Measurements from ENCODE around the gene NAA60. TPM values are rescaled to one million over a fixed set of nuclear protein-coding genes. Genes with fewer than 3 reads are reported as not detected.

Gene NAA60
- total RNA-seq, 1 experiment from 2014 or later = 57.5 TPM

DNA sequence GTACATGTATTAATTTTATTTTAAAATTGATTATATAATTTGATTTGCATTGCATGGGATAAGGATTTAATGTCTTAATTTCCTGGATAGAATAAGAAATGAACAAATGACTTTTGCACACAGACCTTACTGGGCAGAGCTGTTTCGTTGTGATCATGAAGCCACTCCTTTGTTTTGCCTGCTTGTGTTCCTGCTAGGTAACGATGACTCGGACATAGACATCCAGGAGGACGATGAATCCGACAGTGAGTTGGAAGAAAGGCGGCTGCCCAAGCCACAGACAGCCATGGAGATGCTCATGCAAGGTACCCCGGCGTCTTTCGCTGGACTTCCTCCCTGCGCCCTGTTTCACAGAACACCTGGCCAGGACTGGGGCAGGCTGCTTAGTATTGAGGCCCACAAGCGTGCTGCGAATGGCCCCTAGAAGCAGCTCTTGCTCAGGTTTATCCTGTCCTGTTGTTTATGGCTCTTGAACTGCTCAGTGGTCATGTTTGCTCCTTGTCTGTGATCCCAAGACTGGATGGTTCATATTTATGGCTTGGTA is 87.0 kb downstream of the NAA60 start:
- Histone ChIP-seq H3K79me2 (ENCODE audit: low read depth) (no peaks in the 10 kb centered on the region), H3K4me2 (no peak overlapping the region), H3K4me3 (no peak overlapping the region), H3K4me1 (replicated peaks; ENCODE audit: insufficient read depth) (no peaks in the 10 kb centered on the region; the same call in 1 of the 2 replicates), H3K9me3 (ENCODE audit: insufficient read depth, low read depth) (no peaks in the 10 kb centered on the region), H4K20me1 (ENCODE audit: insufficient read depth) (no peaks in the 10 kb centered on the region), H3K9me2 (ENCODE audit: insufficient read depth) (no peaks in the 10 kb centered on the region), H3K27ac (peak overlapping the region; percentile 32; the same call in 1 of the 2 replicates), H2AFZ (no peak overlapping the region), H3K36me3 (ENCODE audit: low read depth) (no peaks in the 10 kb centered on the region), H3F3A (ENCODE audit: insufficient read depth, low read depth) (no peaks in the 10 kb centered on the region), H3K27me3 (ENCODE audit: insufficient read depth, low read depth) (no peaks in the 10 kb centered on the region)
- intact Hi-C loops (cut with micrococcal nuclease; ENCODE audit: unreplicated experiment) = no loop called here
- ChIA-PET POLR2A (ENCODE audit: unreplicated experiment) (interaction anchor here (0.5 kb wide), 1 partner anchor 347 kb away, joined by 5 read pairs; no protein-coding TSS in a partner anchor), CTCF (no interaction called here)
- peak in 1 of 2 experiments; percentile 28 for DNase-seq
- no peak for TF ChIP-seq EZH2 (IDR thresholded peaks at IDR 0.05; ENCODE audit: low read depth)
- TF ChIP-seq, protein P1, sequence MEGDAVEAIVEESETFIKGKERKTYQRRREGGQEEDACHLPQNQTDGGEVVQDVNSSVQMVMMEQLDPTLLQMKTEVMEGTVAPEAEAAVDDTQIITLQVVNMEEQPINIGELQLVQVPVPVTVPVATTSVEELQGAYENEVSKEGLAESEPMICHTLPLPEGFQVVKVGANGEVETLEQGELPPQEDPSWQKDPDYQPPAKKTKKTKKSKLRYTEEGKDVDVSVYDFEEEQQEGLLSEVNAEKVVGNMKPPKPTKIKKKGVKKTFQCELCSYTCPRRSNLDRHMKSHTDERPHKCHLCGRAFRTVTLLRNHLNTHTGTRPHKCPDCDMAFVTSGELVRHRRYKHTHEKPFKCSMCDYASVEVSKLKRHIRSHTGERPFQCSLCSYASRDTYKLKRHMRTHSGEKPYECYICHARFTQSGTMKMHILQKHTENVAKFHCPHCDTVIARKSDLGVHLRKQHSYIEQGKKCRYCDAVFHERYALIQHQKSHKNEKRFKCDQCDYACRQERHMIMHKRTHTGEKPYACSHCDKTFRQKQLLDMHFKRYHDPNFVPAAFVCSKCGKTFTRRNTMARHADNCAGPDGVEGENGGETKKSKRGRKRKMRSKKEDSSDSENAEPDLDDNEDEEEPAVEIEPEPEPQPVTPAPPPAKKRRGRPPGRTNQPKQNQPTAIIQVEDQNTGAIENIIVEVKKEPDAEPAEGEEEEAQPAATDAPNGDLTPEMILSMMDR (conservative IDR thresholded peaks at IDR 0.05) = no peak
- no TSS peak for BruUV-seq (replicated peaks)

DNA sequence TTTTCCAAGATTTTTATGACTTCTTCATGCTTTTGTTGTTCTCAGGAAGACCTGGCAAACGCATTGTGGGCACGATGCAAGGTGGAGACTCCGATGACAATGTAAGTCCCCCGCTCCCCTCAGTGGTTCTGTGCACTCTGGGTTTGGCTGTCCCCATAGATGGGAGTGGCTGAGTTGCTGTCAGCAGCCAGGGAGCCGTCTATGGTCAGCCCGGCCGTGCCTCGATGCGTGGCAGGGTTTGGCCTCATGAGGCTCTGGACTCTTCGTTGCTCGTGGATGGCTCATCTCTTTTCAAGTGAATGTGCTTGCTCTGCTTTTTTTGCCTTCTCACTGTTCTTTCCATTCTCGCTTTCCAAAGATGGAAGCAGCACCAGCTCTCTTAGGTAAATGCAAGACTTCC is 89.3 kb downstream of the NAA60 start:
- Histone ChIP-seq H3K27me3 (ENCODE audit: insufficient read depth, low read depth) (no peaks in the 10 kb centered on the region), H4K20me1 (ENCODE audit: insufficient read depth) (no peaks in the 10 kb centered on the region), H3K79me2 (ENCODE audit: low read depth) (no peaks in the 10 kb centered on the region), H3K4me1 (replicated peaks; ENCODE audit: insufficient read depth) (no peaks in the 10 kb centered on the region; the same call in 1 of the 2 replicates), H3K27ac (no peak overlapping the region), H3K9me2 (ENCODE audit: insufficient read depth) (no peaks in the 10 kb centered on the region), H3K4me2 (no peak overlapping the region), H3K4me3 (no peak overlapping the region), H3F3A (ENCODE audit: insufficient read depth, low read depth) (no peaks in the 10 kb centered on the region), H2AFZ (no peak overlapping the region), H3K36me3 (ENCODE audit: low read depth) (no peaks in the 10 kb centered on the region), H3K9me3 (ENCODE audit: insufficient read depth, low read depth) (no peaks in the 10 kb centered on the region)
- intact Hi-C loops (cut with micrococcal nuclease; ENCODE audit: unreplicated experiment) = no loop called here
- CTCF ChIA-PET = interaction anchor here (0.6 kb wide), 1 partner anchor 62 kb away, joined by 3 read pairs; no protein-coding TSS in a partner anchor
- POLR2A ChIA-PET (ENCODE audit: unreplicated experiment) = no interaction called here
- DNase-seq = no peak
- no TSS peak for BruUV-seq (replicated peaks)
- TF ChIP-seq, protein P1 (conservative IDR thresholded peaks at IDR 0.05) = no peak
- no peak for TF ChIP-seq EZH2 (IDR thresholded peaks at IDR 0.05; ENCODE audit: low read depth)

DNA sequence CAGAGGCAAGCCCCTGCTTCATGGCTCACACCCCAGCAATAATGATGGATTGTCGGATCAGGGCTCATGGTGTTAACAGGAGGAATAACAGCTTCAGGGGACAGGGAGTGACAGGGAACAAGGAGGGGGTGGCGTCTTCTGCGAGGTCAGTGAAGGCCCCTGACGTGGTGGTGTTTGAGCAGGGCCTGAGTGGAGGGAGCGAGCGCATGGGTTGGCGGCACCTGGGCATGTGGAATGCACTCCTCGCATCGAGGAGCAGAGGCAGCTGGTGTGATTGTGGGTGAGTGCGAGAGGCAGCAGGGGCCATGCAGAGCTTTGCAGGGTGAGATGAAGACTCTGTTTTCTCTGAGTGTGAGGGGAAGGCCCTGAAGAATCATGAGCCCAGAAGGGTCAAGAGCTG is 90.6 kb downstream of the NAA60 start:
- Histone ChIP-seq H3K9me3 (ENCODE audit: insufficient read depth, low read depth) (no peaks in the 10 kb centered on the region), H3K4me1 (replicated peaks; ENCODE audit: insufficient read depth) (no peaks in the 10 kb centered on the region; the same call in 1 of the 2 replicates), H2AFZ (no peak overlapping the region), H3K79me2 (ENCODE audit: low read depth) (no peaks in the 10 kb centered on the region), H3K36me3 (ENCODE audit: low read depth) (no peaks in the 10 kb centered on the region), H3K9me2 (ENCODE audit: insufficient read depth) (no peaks in the 10 kb centered on the region), H3F3A (ENCODE audit: insufficient read depth, low read depth) (no peaks in the 10 kb centered on the region), H3K4me2 (no peak overlapping the region), H4K20me1 (ENCODE audit: insufficient read depth) (no peaks in the 10 kb centered on the region), H3K4me3 (no peak overlapping the region), H3K27me3 (ENCODE audit: insufficient read depth, low read depth) (no peaks in the 10 kb centered on the region), H3K27ac (no peak overlapping the region)
- intact Hi-C loops (cut with micrococcal nuclease; ENCODE audit: unreplicated experiment) = no loop called here
- no peak for TF ChIP-seq EZH2 (IDR thresholded peaks at IDR 0.05; ENCODE audit: low read depth)
- no TSS peak for BruUV-seq (replicated peaks)
- POLR2A ChIA-PET (ENCODE audit: unreplicated experiment) = no interaction called here
- CTCF ChIA-PET = no interaction called here
- DNase-seq = no peak

Data from PC-9 (cell line).